Endothelial cell of umbilical vein (primary cell): ENCODE results near the gene FAAP100. TPM values are rescaled to one million over a fixed set of nuclear protein-coding genes. Genes with fewer than 3 reads are reported as not detected.

ENCODE experiments used
- BruUV-seq: library from RNA; stranded (reverse); fragments of 400-500 nt; replicated peaks from 2 replicates; lab custom pipeline; 2021; lab: Mats Ljungman, UMichigan
- CTCF ChIA-PET: fragments of 300-600, 350-600 bp; sonication (Branson Sonifier 250); formaldehyde crosslinking; loops from one replicate; lab custom pipeline; 2021; ENCODE audit warnings: antibody characterized with exemption, inconsistent platforms; lab: Charles Lee
- POLR2A ChIA-PET: fragments of 300-600, 350-600 bp; sonication (Branson Sonifier 250); formaldehyde crosslinking; loops from one replicate; lab custom pipeline; 2021; ENCODE audit warnings: antibody characterized with exemption, inconsistent platforms; lab: Charles Lee
- DNase-seq: peaks from one replicate; pipeline ENCODE4 v3.0.0-alpha.2; 2011; ENCODE audit warnings: low read depth, low spot score
- FAIRE-seq: peaks from 2 replicates; lab custom pipeline; 2011; peaks lifted over from hg19 to GRCh38; lab: Jason Lieb, UNC
- H2AFZ ChIP-seq: 2 replicates; pipeline ENCODE4 v1.6.0; 2012; ENCODE audit warnings: low read depth, low read length, control low read depth, inconsistent platforms
- H3K27ac ChIP-seq: 2 replicates; pipeline ENCODE4 v1.5.1; 2011; ENCODE audit warnings: low read depth, mild to moderate bottlenecking, control low read depth, low read length, moderate library complexity; ENCODE audit not compliant: insufficient read depth
- H3K27me3 ChIP-seq, 2 experiments: 2 replicates each; pipeline versions ENCODE4 v1.6.0 to v1.6.1; 2011; ENCODE audit warnings: low read length in 2 of 2, mixed read lengths in 1 of 2; ENCODE audit not compliant: control insufficient read depth in 2 of 2, insufficient read depth in 2 of 2
- H3K36me3 ChIP-seq, 2 experiments: 2 replicates in 1 of 2; 3 replicates in 1 of 2; pipeline ENCODE4 v1.5.1; 2011; ENCODE audit warnings: low read length in 2 of 2, mild to moderate bottlenecking in 1 of 2, moderate library complexity in 1 of 2; ENCODE audit not compliant: control insufficient read depth in 2 of 2, insufficient read depth in 2 of 2; ENCODE audit errors: extremely low read depth in 1 of 2
- H3K4me1 ChIP-seq: 3 replicates; pipeline ENCODE4 v1.5.1; 2011; ENCODE audit warnings: mild to moderate bottlenecking, low read length; ENCODE audit not compliant: control insufficient read depth, insufficient read depth; ENCODE audit errors: extremely low read depth
- H3K4me2 ChIP-seq: 2 replicates; pipeline ENCODE4 v1.6.1; 2011; ENCODE audit warnings: low read length, control low read depth, mixed read lengths; ENCODE audit not compliant: insufficient read depth
- H3K4me3 ChIP-seq, 3 experiments: fragments of 200-600 bp in 1 of 3; sonication (generic), shearing (Covaris generic) in 1 of 3; replicated peaks in 1 of 3; 2 replicates each; pipeline ENCODE4 v1.5.1; 2011 to 2016; ENCODE audit warnings: control low read depth in 3 of 3, low read length in 3 of 3, mild to moderate bottlenecking in 2 of 3, inconsistent platforms in 1 of 3, low read depth in 1 of 3, moderate library complexity in 1 of 3; ENCODE audit not compliant: insufficient read depth in 1 of 3
- H3K79me2 ChIP-seq: 2 replicates; pipeline ENCODE4 v1.6.0; 2012; ENCODE audit warnings: low read length, inconsistent platforms; ENCODE audit not compliant: control insufficient read depth, insufficient read depth
- H3K9ac ChIP-seq: replicated peaks from 2 replicates; pipeline ENCODE3; 2011; ENCODE audit warnings: low read length, control low read depth; ENCODE audit not compliant: insufficient read depth; ENCODE audit errors: extremely low read depth
- H3K9me1 ChIP-seq: replicated peaks from 3 replicates; pipeline ENCODE4 v1.6.0; 2011; ENCODE audit warnings: mild to moderate bottlenecking, low read length; ENCODE audit not compliant: control insufficient read depth, insufficient read depth; ENCODE audit errors: extremely low read depth
- H3K9me3 ChIP-seq: replicated peaks from 2 replicates; pipeline ENCODE4 v1.5.1; 2012; ENCODE audit warnings: low read length, inconsistent platforms; ENCODE audit not compliant: control insufficient read depth, insufficient read depth
- H4K20me1 ChIP-seq: replicated peaks from 2 replicates; pipeline ENCODE3; 2011; ENCODE audit warnings: mild to moderate bottlenecking, low read length; ENCODE audit not compliant: control insufficient read depth, insufficient read depth; ENCODE audit errors: extremely low read depth
- EZH2 ChIP-seq: IDR thresholded peaks from 2 replicates; pipeline ENCODE4 v1.6.1; 2012; ENCODE audit warnings: borderline replicate concordance, low read depth, mild to moderate bottlenecking, moderate library complexity, low read length, inconsistent platforms; ENCODE audit not compliant: severe bottlenecking
- FOS ChIP-seq: IDR thresholded peaks from 2 replicates; pipeline ENCODE4 v1.6.1; 2011; ENCODE audit warnings: mild to moderate bottlenecking, low read length, moderate library complexity, borderline replicate concordance; ENCODE audit not compliant: insufficient read depth
- GATA2 ChIP-seq: IDR thresholded peaks from 2 replicates; pipeline ENCODE4 v1.7.0; 2011; ENCODE audit warnings: low read depth, mild to moderate bottlenecking, moderate library complexity, mixed read lengths, low read length; ENCODE audit not compliant: insufficient read length, insufficient read depth
- JUN ChIP-seq: IDR thresholded peaks from 2 replicates; pipeline ENCODE4 v1.6.1; 2011; ENCODE audit warnings: borderline replicate concordance, low read depth; ENCODE audit not compliant: insufficient read length, insufficient read depth
- MYC ChIP-seq: IDR thresholded peaks from one replicate; pipeline ENCODE4 v1.6.1; 2011; ENCODE audit warnings: mild to moderate bottlenecking, low read depth, low read length
- POLR2A ChIP-seq: IDR thresholded peaks from 2 replicates; pipeline ENCODE4 v1.6.1; 2012; ENCODE audit warnings: low read depth, mild to moderate bottlenecking, control low read depth, low read length
- POLR2AphosphoS5 ChIP-seq: IDR thresholded peaks from 2 replicates; pipeline ENCODE4 v1.6.1; 2012; ENCODE audit warnings: low read depth, mild to moderate bottlenecking, control low read depth, low read length, moderate library complexity; ENCODE audit not compliant: insufficient read depth
- dilution Hi-C: fragments of 300-500 bp; cut with MboI; formaldehyde crosslinking; loops from one replicate; pipeline ENCODE4 v1.15.0; 2019; ENCODE audit warnings: low sequenced_read_pairs; ENCODE audit not compliant: extremely low pct_ligation_motif_present
- intact Hi-C: fragments of 100-400 bp; cut with micrococcal nuclease; formaldehyde crosslinking; loops from one replicate; pipeline ENCODE4 v1.10.0; 2022
- polyA plus RNA-seq, 4 experiments: library from polyadenylated mRNA; depleted of rRNA in 3 of 4; stranded (reverse) in 3 of 4; unstranded in 1 of 4; fragments of >200 nt; gene quantifications; 2 replicates each; pipeline versions ENCODE4 v1.2.1 to v1.2.3, GENCODE V29; 2011 to 2012; ENCODE audit warnings: missing spikeins in 1 of 4
- total RNA-seq: library from RNA; stranded (reverse); gene quantifications from 2 replicates; pipeline ENCODE4 v1.2.3, GENCODE V29; 2021
- TF ChIP-seq, protein P1 (sequence below), 2 donors: IDR thresholded peaks; 1 replicate in 1 of 2; 2 replicates in 1 of 2; pipeline ENCODE4 v1.5.1; 2011; ENCODE audit warnings: low read length in 2 of 2, mild to moderate bottlenecking in 2 of 2, moderate library complexity in 2 of 2, control low read depth in 1 of 2, inconsistent platforms in 1 of 2, low read depth in 1 of 2; ENCODE audit not compliant: insufficient read depth in 1 of 2; ENCODE audit errors: extremely low read depth in 1 of 2
- TF ChIP-seq, protein P2 (sequence below): IDR thresholded peaks from 2 replicates; pipeline ENCODE4 v1.6.1; 2011; ENCODE audit not compliant: insufficient read depth, insufficient read length

The FAAP100 gene
- total and polyA plus RNA-seq, 2 donors (not counting 3 experiments of a cell fraction or from before 2014, with no cell fraction given) = 35.4 to 54.3 TPM

GRCh38 chr17:81556175-81556691 is 4.1 kb upstream of the FAAP100 start:
- Histone ChIP-seq H3K9me1 (no peaks in the 10 kb centered on the region), H3K9me3 (no peaks in the 10 kb centered on the region), H3K79me2 (peaks cover 7% of the 10 kb centered on the region), H3K4me1 (peaks cover 47% of the 10 kb centered on the region), H3K27me3 (no peaks in the 10 kb centered on the region), H3K36me3 (peaks cover 0 to 33% of the 10 kb centered on the region in 2 experiments), H3K4me3 (no peak overlapping the region), H2AFZ (no peak overlapping the region), H3K27ac (no peak overlapping the region), H4K20me1 (no peaks in the 10 kb centered on the region), H3K4me2 (no peak overlapping the region), H3K9ac (no peak overlapping the region)
- dilution Hi-C loops (no loop called here), intact Hi-C loops (no loop called here)
- DNase-seq (no peak), FAIRE-seq (peak; percentile 81)
- no TSS peak for BruUV-seq
- POLR2A ChIA-PET = no interaction called here
- TF ChIP-seq EZH2 (no peak), JUN (peak; percentile 26), POLR2AphosphoS5 (no peak), FOS (peak; percentile 52)
- CTCF ChIA-PET = interaction anchor here (1.5 to 3.2 kb wide), 2 partner anchors 10 to 27 kb away, joined by 5 to 16 read pairs; no protein-coding TSS in a partner anchor

GRCh38 chr17:81553616-81554181 is 1.5 kb upstream of the FAAP100 start:
- DNase-seq = peak; percentile 89
- Histone ChIP-seq H3K9me1 (no peaks in the 10 kb centered on the region), H4K20me1 (no peaks in the 10 kb centered on the region), H2AFZ (no peak overlapping the region), H3K4me2 (peak overlapping the region; percentile 76), H3K9me3 (no peaks in the 10 kb centered on the region), H3K36me3 (peaks cover 0 to 33% of the 10 kb centered on the region in 2 experiments), H3K27me3 (no peaks in the 10 kb centered on the region), H3K27ac (peak overlapping the region; percentile 79), H3K4me1 (peaks cover 46% of the 10 kb centered on the region), H3K79me2 (peaks cover 30% of the 10 kb centered on the region), H3K9ac (peak overlapping the region; percentile 64), H3K4me3 (peak overlapping the region in 2 of 3 experiments; percentile 61 to 93)
- no TSS peak for BruUV-seq
- dilution Hi-C loops = no loop called here
- ChIA-PET POLR2A (interaction anchor here (1.2 kb wide), 1 partner anchor 13 kb away, joined by 4 read pairs; no protein-coding TSS in a partner anchor), CTCF (interaction anchor here (0.8 to 3.2 kb wide), 2 partner anchors 13 to 48 kb away, joined by 4 to 16 read pairs; no protein-coding TSS in a partner anchor)
- intact Hi-C loops = loop anchor here (1.0 to 2.0 kb wide), 5 partner anchors 8 to 48 kb away; no protein-coding TSS in a partner anchor
- peak; percentile 87 for FAIRE-seq
- TF ChIP-seq MYC = peak; percentile 37
- peak; percentile 17 for TF ChIP-seq GATA2
- peak; percentile 52 for TF ChIP-seq JUN
- TF ChIP-seq POLR2A = no peak
- TF ChIP-seq, protein P1, sequence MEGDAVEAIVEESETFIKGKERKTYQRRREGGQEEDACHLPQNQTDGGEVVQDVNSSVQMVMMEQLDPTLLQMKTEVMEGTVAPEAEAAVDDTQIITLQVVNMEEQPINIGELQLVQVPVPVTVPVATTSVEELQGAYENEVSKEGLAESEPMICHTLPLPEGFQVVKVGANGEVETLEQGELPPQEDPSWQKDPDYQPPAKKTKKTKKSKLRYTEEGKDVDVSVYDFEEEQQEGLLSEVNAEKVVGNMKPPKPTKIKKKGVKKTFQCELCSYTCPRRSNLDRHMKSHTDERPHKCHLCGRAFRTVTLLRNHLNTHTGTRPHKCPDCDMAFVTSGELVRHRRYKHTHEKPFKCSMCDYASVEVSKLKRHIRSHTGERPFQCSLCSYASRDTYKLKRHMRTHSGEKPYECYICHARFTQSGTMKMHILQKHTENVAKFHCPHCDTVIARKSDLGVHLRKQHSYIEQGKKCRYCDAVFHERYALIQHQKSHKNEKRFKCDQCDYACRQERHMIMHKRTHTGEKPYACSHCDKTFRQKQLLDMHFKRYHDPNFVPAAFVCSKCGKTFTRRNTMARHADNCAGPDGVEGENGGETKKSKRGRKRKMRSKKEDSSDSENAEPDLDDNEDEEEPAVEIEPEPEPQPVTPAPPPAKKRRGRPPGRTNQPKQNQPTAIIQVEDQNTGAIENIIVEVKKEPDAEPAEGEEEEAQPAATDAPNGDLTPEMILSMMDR (IDR thresholded peaks at IDR 0.05; ENCODE audit: extremely low read depth in 1 of 2, insufficient read depth in 1 of 2, low read depth in 1 of 2, low read length in 2 of 2) = no peak
- peak; percentile 84 for TF ChIP-seq FOS
- TF ChIP-seq EZH2 = no peak
- TF ChIP-seq, protein P2, sequence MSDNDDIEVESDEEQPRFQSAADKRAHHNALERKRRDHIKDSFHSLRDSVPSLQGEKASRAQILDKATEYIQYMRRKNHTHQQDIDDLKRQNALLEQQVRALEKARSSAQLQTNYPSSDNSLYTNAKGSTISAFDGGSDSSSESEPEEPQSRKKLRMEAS = peak; percentile 97
- peak; percentile 76 for TF ChIP-seq POLR2AphosphoS5
